ENCODE results near the gene PLCB4.

The PLCB4 gene

DNA sequence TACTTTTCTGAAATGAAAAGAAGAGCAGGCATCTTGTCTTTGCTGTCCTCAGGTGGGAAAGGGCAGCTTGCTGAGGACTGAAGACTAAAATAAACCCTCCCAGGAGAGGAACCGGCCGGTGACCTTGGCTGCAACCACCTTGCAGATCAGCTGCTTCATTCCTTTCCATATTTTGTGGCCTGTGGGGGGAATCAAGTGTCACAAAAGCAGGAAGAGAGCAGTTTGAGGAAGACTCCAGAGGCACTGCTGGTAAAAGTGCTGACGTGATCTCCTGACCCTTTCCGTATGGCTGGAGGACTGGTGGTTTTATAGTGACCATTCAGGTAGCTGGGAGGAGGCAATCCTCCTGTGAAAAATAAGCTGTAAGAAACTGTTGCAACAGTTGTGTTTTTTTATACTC, 157.0 kb downstream of the PLCB4 start:
- in situ Hi-C loops (cut with MboI; ENCODE audit: low sequenced_read_pairs, unreplicated experiment), result no loop called here
- no peak for DNase-seq (ENCODE audit: low spot score)
- TF ChIP-seq, protein P1, sequence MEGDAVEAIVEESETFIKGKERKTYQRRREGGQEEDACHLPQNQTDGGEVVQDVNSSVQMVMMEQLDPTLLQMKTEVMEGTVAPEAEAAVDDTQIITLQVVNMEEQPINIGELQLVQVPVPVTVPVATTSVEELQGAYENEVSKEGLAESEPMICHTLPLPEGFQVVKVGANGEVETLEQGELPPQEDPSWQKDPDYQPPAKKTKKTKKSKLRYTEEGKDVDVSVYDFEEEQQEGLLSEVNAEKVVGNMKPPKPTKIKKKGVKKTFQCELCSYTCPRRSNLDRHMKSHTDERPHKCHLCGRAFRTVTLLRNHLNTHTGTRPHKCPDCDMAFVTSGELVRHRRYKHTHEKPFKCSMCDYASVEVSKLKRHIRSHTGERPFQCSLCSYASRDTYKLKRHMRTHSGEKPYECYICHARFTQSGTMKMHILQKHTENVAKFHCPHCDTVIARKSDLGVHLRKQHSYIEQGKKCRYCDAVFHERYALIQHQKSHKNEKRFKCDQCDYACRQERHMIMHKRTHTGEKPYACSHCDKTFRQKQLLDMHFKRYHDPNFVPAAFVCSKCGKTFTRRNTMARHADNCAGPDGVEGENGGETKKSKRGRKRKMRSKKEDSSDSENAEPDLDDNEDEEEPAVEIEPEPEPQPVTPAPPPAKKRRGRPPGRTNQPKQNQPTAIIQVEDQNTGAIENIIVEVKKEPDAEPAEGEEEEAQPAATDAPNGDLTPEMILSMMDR (IDR thresholded peaks at IDR 0.05; ENCODE audit: borderline replicate concordance, control extremely low read depth, extremely low read depth, insufficient read depth, missing control alignments), result no peak

- TF ChIP-seq, protein P1 (IDR thresholded peaks at IDR 0.05; ENCODE audit: borderline replicate concordance, control extremely low read depth, extremely low read depth, insufficient read depth, missing control alignments), result no peak
- no peak for DNase-seq (ENCODE audit: low spot score)
- in situ Hi-C loops (cut with MboI; ENCODE audit: low sequenced_read_pairs, unreplicated experiment), result no loop called here
These were observed 159.2 kb downstream of the PLCB4 start for GRCh38 chr20:9227896-9228615.

DNA sequence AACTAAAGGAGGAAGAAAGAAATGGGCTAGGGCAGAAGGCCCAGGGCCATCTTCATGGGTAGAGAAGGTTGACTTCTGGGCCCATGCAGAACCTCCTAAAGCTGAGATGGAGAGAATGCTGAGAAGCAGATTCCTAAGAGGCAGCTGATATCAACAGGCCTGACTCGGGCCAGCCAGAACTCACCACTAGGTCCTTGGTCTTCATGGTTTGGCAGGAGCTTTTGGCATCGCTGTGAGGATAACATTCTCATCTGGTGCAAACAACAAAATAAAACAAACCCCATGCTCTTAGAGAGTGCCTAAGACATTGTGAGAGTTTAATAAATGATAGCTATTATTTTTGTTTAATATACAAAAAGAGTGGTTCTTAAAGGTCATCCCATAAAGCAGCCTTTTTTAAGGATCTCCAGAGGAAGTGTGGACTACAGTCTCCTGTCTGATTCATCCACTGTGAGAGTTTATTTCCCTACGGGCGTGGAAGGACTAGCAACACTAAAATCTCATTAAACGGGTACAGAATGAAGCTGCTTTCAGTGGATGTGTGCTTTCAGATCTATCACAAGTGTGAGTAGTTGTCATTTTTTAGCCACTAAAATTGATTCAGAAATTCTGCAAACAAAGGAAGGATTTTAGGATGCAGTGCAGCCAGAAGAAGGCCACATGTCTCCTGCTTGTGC, 160.0 kb downstream of the PLCB4 start:
- DNase-seq (ENCODE audit: low spot score), result no peak
- TF ChIP-seq, protein P1 (IDR thresholded peaks at IDR 0.05; ENCODE audit: borderline replicate concordance, control extremely low read depth, extremely low read depth, insufficient read depth, missing control alignments), result no peak
- in situ Hi-C loops (cut with MboI; ENCODE audit: low sequenced_read_pairs, unreplicated experiment), result no loop called here

- in situ Hi-C loops (cut with MboI; ENCODE audit: low sequenced_read_pairs, unreplicated experiment), result no loop called here
- DNase-seq (ENCODE audit: low spot score), result no peak
- TF ChIP-seq, protein P1 (IDR thresholded peaks at IDR 0.05; ENCODE audit: borderline replicate concordance, control extremely low read depth, extremely low read depth, insufficient read depth, missing control alignments), result no peak
These were observed 161.5 kb downstream of the PLCB4 start for GRCh38 chr20:9230406-9230805.

DNA sequence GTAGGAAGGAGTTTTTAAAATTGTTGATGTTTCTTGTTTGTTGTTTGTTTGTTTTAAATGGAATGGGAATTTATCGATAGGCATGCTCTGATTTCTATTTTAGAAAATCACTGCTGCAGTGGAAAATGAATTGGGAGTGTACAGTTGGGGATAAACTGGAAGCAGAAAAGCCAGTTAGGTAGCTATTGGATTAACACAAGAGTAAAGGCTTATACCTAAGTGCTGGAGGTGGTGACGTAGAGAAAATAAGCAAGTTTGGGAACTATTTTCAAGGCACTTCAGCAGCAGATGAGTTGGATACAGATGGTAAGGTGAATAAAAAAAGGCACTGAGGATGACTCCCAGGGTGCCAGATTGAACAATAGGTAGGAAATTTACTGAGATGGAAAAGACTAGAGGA, 164.9 kb downstream of the PLCB4 start:
- TF ChIP-seq, protein P1 (IDR thresholded peaks at IDR 0.05; ENCODE audit: borderline replicate concordance, control extremely low read depth, extremely low read depth, insufficient read depth, missing control alignments), result no peak
- DNase-seq (ENCODE audit: low spot score), result no peak
- in situ Hi-C loops (cut with MboI; ENCODE audit: low sequenced_read_pairs, unreplicated experiment), result no loop called here

- TF ChIP-seq, protein P1 (IDR thresholded peaks at IDR 0.05; ENCODE audit: borderline replicate concordance, control extremely low read depth, extremely low read depth, insufficient read depth, missing control alignments), result no peak
- DNase-seq (ENCODE audit: low spot score), result no peak
- in situ Hi-C loops (cut with MboI; ENCODE audit: low sequenced_read_pairs, unreplicated experiment), result no loop called here
These were observed 166.6 kb downstream of the PLCB4 start for GRCh38 chr20:9235518-9235917.
